SK-N-MC (cell line): ENCODE data around the gene BMF.

Experiments
- DNase-seq: peaks from one replicate; pipeline ENCODE4 v3.0.0-alpha.2; 2011; ENCODE audit warnings: low read depth, low spot score
- H3K27ac ChIP-seq: fragments of 200-600 bp; sonication (generic); 2 replicates; pipeline ENCODE4 v1.5.1; 2016; ENCODE audit warnings: mixed run types
- H3K36me3 ChIP-seq: fragments of 200-600 bp; sonication (generic); 2 replicates; pipeline ENCODE4 v1.6.1; 2017; ENCODE audit warnings: antibody characterized with exemption, low read length, mixed read lengths; ENCODE audit not compliant: insufficient read depth
- H3K4me3 ChIP-seq: fragments of 200-600 bp; sonication (generic); 2 replicates; pipeline ENCODE4 v1.5.1; 2016
- H3K9ac ChIP-seq: fragments of 200-600 bp; sonication (generic); 2 replicates; pipeline ENCODE4 v1.8.0; 2017; ENCODE audit warnings: mixed run types, mixed read lengths; ENCODE audit not compliant: insufficient read length
- H3K9me3 ChIP-seq: fragments of 200-600 bp; sonication (generic); 2 replicates; pipeline ENCODE4 v1.6.1; 2017; ENCODE audit warnings: low read depth, mild to moderate bottlenecking, antibody characterized with exemption, low read length, moderate library complexity, mixed read lengths
- EZH2 ChIP-seq: fragments of 200-600 bp; sonication (generic); IDR thresholded peaks from one replicate; pipeline ENCODE4 v1.6.1; 2017; ENCODE audit warnings: antibody characterized with exemption
- FOXP2 ChIP-seq: optimal IDR thresholded peaks from 2 replicates; pipeline ENCODE3; 2011; ENCODE audit warnings: mild to moderate bottlenecking, moderate library complexity; ENCODE audit not compliant: insufficient read depth; ENCODE audit errors: extremely low read length, control extremely low read depth
- POLR2AphosphoS5 ChIP-seq: IDR thresholded peaks from 2 replicates; pipeline ENCODE4 v1.6.1; 2012; ENCODE audit warnings: mild to moderate bottlenecking, low read depth, low read length, borderline replicate concordance

Gene BMF

GRCh38 chr15:40095371-40096093 is 13.1 kb downstream of the BMF start:
- H3K4me3 ChIP-seq = no peak overlapping the region

GRCh38 chr15:40094156-40094555 is 14.5 kb downstream of the BMF start:
- peak overlapping the region; percentile 52 for H3K27ac ChIP-seq
- H3K4me3 ChIP-seq = no peak overlapping the region
- H3K9ac ChIP-seq = no peak overlapping the region
- DNase-seq = no peak
- H3K36me3 ChIP-seq = peaks cover 14% of the 10 kb centered on the region
- no peaks in the 10 kb centered on the region for H3K9me3 ChIP-seq
- TF ChIP-seq EZH2 (no peak), POLR2AphosphoS5 (no peak), FOXP2 (no peak)

More at GRCh38 chr15:40095371-40096093, 13.1 kb downstream of the BMF start:
- H3K27ac ChIP-seq = peak overlapping the region; percentile 97
- no peak overlapping the region for H3K9ac ChIP-seq
- no peaks in the 10 kb centered on the region for H3K9me3 ChIP-seq
- H3K36me3 ChIP-seq = peaks cover 7% of the 10 kb centered on the region
- TF ChIP-seq FOXP2 = no peak
- TF ChIP-seq POLR2AphosphoS5 = no peak
- no peak for TF ChIP-seq EZH2
- no peak for DNase-seq

- H3K9ac ChIP-seq = no peak overlapping the region
- peak overlapping the region; percentile 99 for H3K27ac ChIP-seq
- peak overlapping the region; percentile 71 for H3K4me3 ChIP-seq
- TF ChIP-seq EZH2 = no peak
- no peak for TF ChIP-seq POLR2AphosphoS5
- no peak for TF ChIP-seq FOXP2
- no peaks in the 10 kb centered on the region for H3K9me3 ChIP-seq
- no peak for DNase-seq
- H3K36me3 ChIP-seq = peaks cover 14% of the 10 kb centered on the region
Observed at GRCh38 chr15:40092979-40093869, 15.5 kb downstream of the BMF start.

- Histone ChIP-seq H3K27ac (peak overlapping the region; percentile 99), H3K9me3 (no peaks in the 10 kb centered on the region), H3K4me3 (peak overlapping the region; percentile 71), H3K9ac (no peak overlapping the region), H3K36me3 (peaks cover 14% of the 10 kb centered on the region)
- DNase-seq = peak; percentile 83
- TF ChIP-seq FOXP2 (no peak), EZH2 (no peak), POLR2AphosphoS5 (0 out of 2 replicates have a peak, but pooled peaks have one; percentile 66)
Observed at GRCh38 chr15:40092256-40092978, 16.3 kb downstream of the BMF start.

- Histone ChIP-seq H3K9me3 (no peaks in the 10 kb centered on the region), H3K9ac (peak overlapping the region; percentile 67), H3K27ac (peak overlapping the region; percentile 99), H3K4me3 (peak overlapping the region; percentile 71), H3K36me3 (peaks cover 14% of the 10 kb centered on the region; the same call in 1 of the 2 replicates)
- peak; percentile 78 for DNase-seq
- no peak for TF ChIP-seq FOXP2
- TF ChIP-seq POLR2AphosphoS5 = no peak
- TF ChIP-seq EZH2 = no peak
Observed at GRCh38 chr15:40091861-40092255, 16.8 kb downstream of the BMF start.

GRCh38 chr15:40090774-40091455 is 17.8 kb downstream of the BMF start:
- Histone ChIP-seq H3K36me3 (peaks cover 14% of the 10 kb centered on the region; the same call in 1 of the 2 replicates), H3K9me3 (no peaks in the 10 kb centered on the region), H3K4me3 (peak overlapping the region; percentile 71), H3K9ac (peak overlapping the region; percentile 67), H3K27ac (peak overlapping the region; percentile 99)
- no peak for DNase-seq
- TF ChIP-seq POLR2AphosphoS5 (no peak), FOXP2 (no peak), EZH2 (no peak)

GRCh38 chr15:40088929-40089755 is 19.5 kb downstream of the BMF start:
- Histone ChIP-seq H3K27ac (peak overlapping the region; percentile 99), H3K9ac (peak overlapping the region; percentile 38), H3K36me3 (peaks cover 14% of the 10 kb centered on the region; the same call in 1 of the 2 replicates), H3K9me3 (no peaks in the 10 kb centered on the region), H3K4me3 (no peak overlapping the region)
- DNase-seq = no peak
- TF ChIP-seq EZH2 = no peak
- TF ChIP-seq FOXP2 = no peak
- TF ChIP-seq POLR2AphosphoS5 = no peak
